Coronary artery (tissue), 2 donors: Measurements from ENCODE around the gene BAG1.

Source experiments
- DNase-seq: peaks from one replicate; pipeline ENCODE4 v3.0.0-alpha.2; 2017; ENCODE audit warnings: low spot score
- H3K27ac ChIP-seq, 2 donors: fragments of 200-600 bp; sonication (generic); one replicate each; pipeline ENCODE4 v1.5.1; 2016 to 2019
- H3K4me3 ChIP-seq: fragments of 200-600 bp; sonication (generic); 2 replicates; pipeline ENCODE4 v1.5.1; 2016; ENCODE audit warnings: mild to moderate bottlenecking, moderate library complexity
- TF ChIP-seq, protein P1 (sequence below): fragments of 200-600 bp; sonication (generic); IDR thresholded peaks from one replicate; pipeline ENCODE4 v1.5.1; 2019; ENCODE audit warnings: antibody characterized with exemption

The BAG1 gene

DNA sequence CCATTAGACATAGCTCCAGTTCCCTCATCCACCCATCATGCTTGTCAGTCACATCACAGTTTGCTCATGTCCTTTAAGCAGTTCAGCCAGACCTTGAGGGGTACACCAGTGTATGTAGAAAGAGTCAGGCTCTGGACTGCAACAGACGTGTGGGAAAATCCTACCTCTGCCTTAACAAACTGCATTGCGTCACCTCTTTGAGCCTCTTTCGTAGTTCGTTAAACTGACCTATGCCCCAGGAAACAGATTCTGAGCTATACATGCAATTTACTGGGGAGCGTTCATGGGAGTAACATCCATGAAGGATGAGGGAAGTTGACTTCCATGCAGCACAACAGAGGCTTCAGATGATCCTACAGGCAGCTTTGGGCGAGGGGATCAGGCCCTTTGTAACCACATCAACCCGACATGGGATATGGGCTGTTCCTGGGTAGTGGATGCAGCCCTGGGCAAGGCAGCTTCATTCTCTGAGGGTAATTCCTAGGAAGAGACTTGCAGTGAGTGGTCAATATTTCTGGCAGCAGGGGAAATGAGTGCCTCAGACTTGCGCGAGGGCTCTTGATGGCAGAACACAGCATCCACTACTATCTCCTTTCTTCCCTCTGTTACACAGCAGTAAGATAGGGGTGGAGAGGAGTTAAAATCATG is 20.2 kb downstream of the BAG1 start:
- TF ChIP-seq, protein P1, sequence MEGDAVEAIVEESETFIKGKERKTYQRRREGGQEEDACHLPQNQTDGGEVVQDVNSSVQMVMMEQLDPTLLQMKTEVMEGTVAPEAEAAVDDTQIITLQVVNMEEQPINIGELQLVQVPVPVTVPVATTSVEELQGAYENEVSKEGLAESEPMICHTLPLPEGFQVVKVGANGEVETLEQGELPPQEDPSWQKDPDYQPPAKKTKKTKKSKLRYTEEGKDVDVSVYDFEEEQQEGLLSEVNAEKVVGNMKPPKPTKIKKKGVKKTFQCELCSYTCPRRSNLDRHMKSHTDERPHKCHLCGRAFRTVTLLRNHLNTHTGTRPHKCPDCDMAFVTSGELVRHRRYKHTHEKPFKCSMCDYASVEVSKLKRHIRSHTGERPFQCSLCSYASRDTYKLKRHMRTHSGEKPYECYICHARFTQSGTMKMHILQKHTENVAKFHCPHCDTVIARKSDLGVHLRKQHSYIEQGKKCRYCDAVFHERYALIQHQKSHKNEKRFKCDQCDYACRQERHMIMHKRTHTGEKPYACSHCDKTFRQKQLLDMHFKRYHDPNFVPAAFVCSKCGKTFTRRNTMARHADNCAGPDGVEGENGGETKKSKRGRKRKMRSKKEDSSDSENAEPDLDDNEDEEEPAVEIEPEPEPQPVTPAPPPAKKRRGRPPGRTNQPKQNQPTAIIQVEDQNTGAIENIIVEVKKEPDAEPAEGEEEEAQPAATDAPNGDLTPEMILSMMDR = no peak
- H3K27ac ChIP-seq = no peak overlapping the region
- no peak overlapping the region for H3K4me3 ChIP-seq
- DNase-seq = no peak

DNA sequence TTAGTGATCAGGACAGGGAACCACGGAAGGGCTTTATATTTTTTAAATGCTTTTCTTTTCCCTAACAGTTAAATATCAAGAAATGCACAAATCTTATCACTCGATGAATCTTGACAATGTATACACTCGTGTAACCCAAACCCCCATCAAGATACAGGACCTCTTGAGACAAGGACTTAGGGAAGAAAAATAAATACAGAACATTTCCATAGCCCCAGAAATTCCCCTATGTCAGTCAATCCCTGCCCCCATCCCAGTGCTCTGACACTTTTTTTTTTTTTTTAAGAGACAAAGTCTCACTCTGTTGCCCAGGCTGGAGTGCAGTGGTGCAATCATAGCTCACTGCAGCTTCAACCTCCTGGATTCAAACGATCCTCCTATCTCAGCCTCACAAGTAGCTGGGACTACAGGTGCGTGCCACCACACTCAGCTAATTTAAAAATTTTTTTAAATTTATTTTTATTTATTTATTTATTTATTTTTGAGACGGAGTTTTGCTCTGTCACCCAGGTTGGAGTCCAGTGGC is 21.8 kb downstream of the BAG1 start:
- TF ChIP-seq, protein P1 = no peak
- H3K4me3 ChIP-seq = no peak overlapping the region
- no peak for DNase-seq
- no peak overlapping the region for H3K27ac ChIP-seq

GRCh38 chr9:33241298-33241697 is 23.2 kb downstream of the BAG1 start:
- no peak overlapping the region for H3K4me3 ChIP-seq
- TF ChIP-seq, protein P1 = no peak
- no peak overlapping the region for H3K27ac ChIP-seq
- no peak for DNase-seq

- H3K27ac ChIP-seq = no peak within 1 kb of the TSS
- TF ChIP-seq, protein P1 = no peak
- DNase-seq = no peak
- H3K4me3 ChIP-seq = no peak within 1 kb of the TSS
These were observed 24.6 kb downstream of the BAG1 start, which contains the start of gene SPINK4 for GRCh38 chr9:33239921-33240320. Gene SPINK4, plus strand, starts transcription at chr9:33240167. Its CDS starts 42 bp downstream, at chr9:33240209.

GRCh38 chr9:33236571-33236970 is 27.9 kb downstream of the BAG1 start:
- H3K4me3 ChIP-seq = no peak overlapping the region
- no peak for DNase-seq
- TF ChIP-seq, protein P1 = no peak
- no peak overlapping the region for H3K27ac ChIP-seq

DNA sequence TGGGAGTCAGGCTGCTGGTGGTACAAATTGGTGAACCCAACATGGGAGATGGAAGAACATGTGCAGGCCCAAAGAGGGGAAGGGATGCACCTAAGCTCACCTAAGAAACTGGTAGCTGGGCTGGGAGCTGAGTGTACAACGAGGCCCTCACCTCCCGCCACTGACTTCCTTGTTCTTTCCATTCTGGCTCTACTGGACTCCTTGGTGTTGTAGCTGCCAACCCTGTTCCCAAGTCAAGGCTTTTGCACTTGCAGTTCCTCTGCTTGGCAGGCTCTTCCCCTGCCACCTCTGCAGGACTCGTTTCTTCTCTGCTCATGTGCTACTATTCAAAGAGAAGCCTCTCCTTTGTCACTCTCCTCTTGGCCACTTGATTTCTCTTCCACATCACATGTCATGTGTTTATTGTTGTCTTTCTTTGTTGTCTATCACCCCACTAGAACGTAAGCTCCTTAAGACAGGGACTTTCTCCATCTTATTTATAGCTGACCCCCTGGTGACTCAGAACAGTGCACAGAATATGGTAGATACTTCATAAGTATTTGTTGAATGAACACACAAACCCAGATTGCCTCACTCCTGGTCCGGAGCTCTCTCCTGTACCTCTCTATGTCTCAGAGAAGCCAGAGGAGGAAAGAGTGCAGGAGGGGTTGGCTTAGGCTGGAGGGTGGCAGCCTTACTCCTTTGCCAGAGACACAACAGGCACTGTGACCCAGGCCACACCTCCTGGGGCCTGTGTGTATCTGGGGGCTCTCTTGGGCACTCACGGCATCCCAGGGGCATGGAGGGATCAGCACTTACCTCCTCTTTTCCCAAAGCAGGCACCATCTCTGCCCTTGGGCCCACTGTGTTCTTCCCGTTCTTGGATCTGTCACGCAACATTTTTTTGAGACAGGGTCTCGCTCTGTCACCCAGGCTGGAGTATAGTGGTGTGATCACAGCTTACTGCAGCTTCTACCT is 29.7 kb downstream of the BAG1 start:
- no peak overlapping the region for H3K4me3 ChIP-seq
- H3K27ac ChIP-seq = no peak overlapping the region
- TF ChIP-seq, protein P1 = no peak
- no peak for DNase-seq
